ENCODE results near the gene PRPF31. TPM values are rescaled to one million over a fixed set of nuclear protein-coding genes. Genes with fewer than 3 reads are reported as not detected.
A peak's percentile ranks its signal among the peaks of the same experiment; 100 is the strongest.

PRPF31 gene
- total RNA-seq, 2 donors from 2014 or later, result 26.1 to 46.2 TPM

GRCh38 chr19:54138489-54139256 is 23.1 kb downstream of the PRPF31 start:
- Histone ChIP-seq H3K27me3 (no peaks in the 10 kb centered on the region), H3K9me3 (no peaks in the 10 kb centered on the region), H3K36me3 (peaks cover 13% of the 10 kb centered on the region), H3K27ac (peak overlapping the region; percentile 92 to 97), H3K4me3 (peak overlapping the region; percentile 97 to 99), H3K4me1 (peaks cover 0 to 44% of the 10 kb centered on the region in 2 donors)
- TF ChIP-seq CTCF (IDR thresholded peaks at IDR 0.05), result no peak
- DNase-seq (ENCODE audit: low spot score), result no peak

- no peak overlapping the region for H3K27ac ChIP-seq
- H3K27me3 ChIP-seq, result no peaks in the 10 kb centered on the region
- no peak for DNase-seq (ENCODE audit: low spot score)
- peaks cover 0 to 37% of the 10 kb centered on the region in 2 donors for H3K4me1 ChIP-seq
- H3K36me3 ChIP-seq, result peaks cover 40% of the 10 kb centered on the region
- H3K9me3 ChIP-seq, result no peaks in the 10 kb centered on the region
- H3K4me3 ChIP-seq, result no peak overlapping the region
- TF ChIP-seq CTCF (IDR thresholded peaks at IDR 0.05), result no peak
These were observed 25.8 kb downstream of the PRPF31 start for GRCh38 chr19:54141356-54141755.

- H3K36me3 ChIP-seq, result peaks cover 49% of the 10 kb centered on the region
- no peak for TF ChIP-seq CTCF (IDR thresholded peaks at IDR 0.05)
- H3K4me1 ChIP-seq, result peaks cover 0 to 41% of the 10 kb centered on the region in 2 donors
- H3K27ac ChIP-seq, result no peak overlapping the region
- no peaks in the 10 kb centered on the region for H3K27me3 ChIP-seq
- H3K9me3 ChIP-seq, result no peaks in the 10 kb centered on the region
- no peak for DNase-seq (ENCODE audit: low spot score)
- no peak overlapping the region for H3K4me3 ChIP-seq
These were observed 26.7 kb downstream of the PRPF31 start for GRCh38 chr19:54142166-54142780.

- Histone ChIP-seq H3K27me3 (no peaks in the 10 kb centered on the region), H3K27ac (no peak overlapping the region), H3K4me1 (peaks cover 0 to 27% of the 10 kb centered on the region in 2 donors), H3K4me3 (no peak overlapping the region), H3K36me3 (peaks cover 81% of the 10 kb centered on the region), H3K9me3 (no peaks in the 10 kb centered on the region)
- no peak for DNase-seq (ENCODE audit: low spot score)
- TF ChIP-seq CTCF (IDR thresholded peaks at IDR 0.05), result no peak
These were observed 30.1 kb downstream of the PRPF31 start for GRCh38 chr19:54145541-54146158.

- H3K4me3 ChIP-seq, result no peak overlapping the region
- no peak overlapping the region for H3K27ac ChIP-seq
- peaks cover 99% of the 10 kb centered on the region for H3K36me3 ChIP-seq
- H3K9me3 ChIP-seq, result no peaks in the 10 kb centered on the region
- no peak for DNase-seq (ENCODE audit: low spot score)
- peaks cover 0 to 19% of the 10 kb centered on the region in 2 donors for H3K4me1 ChIP-seq
- no peaks in the 10 kb centered on the region for H3K27me3 ChIP-seq
- TF ChIP-seq CTCF (IDR thresholded peaks at IDR 0.05), result no peak
These were observed 32.1 kb downstream of the PRPF31 start for GRCh38 chr19:54147676-54148075.
